Measurements from ENCODE around the gene TMEM178B. TPM values are rescaled to one million over a fixed set of nuclear protein-coding genes. Genes with fewer than 3 reads are reported as not detected.

TMEM178B gene
- total RNA-seq, 2 experiments from 2014 or later: not detected

DNA sequence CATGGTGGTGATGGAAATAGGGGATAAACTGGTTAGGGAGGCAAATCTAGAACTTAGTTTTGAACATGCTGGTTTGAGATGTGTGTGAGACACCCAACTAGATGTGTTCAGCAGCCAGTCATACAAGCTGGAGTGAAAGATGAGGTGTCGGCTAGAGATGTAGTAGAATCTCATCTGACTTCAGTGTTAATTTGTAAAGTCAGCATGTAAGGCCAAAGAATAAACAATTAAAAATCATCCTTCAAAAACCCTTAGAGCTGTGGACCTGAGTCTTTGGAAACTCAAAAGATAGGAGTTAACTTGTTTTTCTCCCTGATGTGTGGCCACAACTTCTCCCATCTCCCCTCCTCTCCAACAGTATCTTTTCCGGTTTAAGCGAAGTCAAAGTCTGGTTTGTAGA is 454.5 kb downstream of the TMEM178B start:
- ChIA-PET CTCF (no interaction called here), POLR2A (no interaction called here)
- H3K4me1 ChIP-seq (ENCODE audit: insufficient read depth, low read length): peaks cover 3% of the 10 kb centered on the region
- H3K27me3 ChIP-seq (ENCODE audit: control insufficient read depth in 1 of 2, insufficient read depth in 2 of 2, low read length in 2 of 2): peaks cover 3 to 7% of the 10 kb centered on the region in 2 experiments
- intact Hi-C loops (cut with DNase I, micrococcal nuclease): no loop called here
- H3K36me3 Mint-ChIP-seq (ENCODE audit: low read depth): no peaks in the 10 kb centered on the region
- H3K4me3 ChIP-seq (ENCODE audit: low read length): no peak overlapping the region
- H3K27me3 Mint-ChIP-seq: peaks cover 35% of the 10 kb centered on the region
- DNase-seq (no peak), ATAC-seq (ENCODE audit: poor library complexity) (no peak)
- no peaks in the 10 kb centered on the region for H3K9me3 ChIP-seq (ENCODE audit: control insufficient read depth in 1 of 2, insufficient read depth in 1 of 2, low read length in 2 of 2)
- H3K4me1 Mint-ChIP-seq (ENCODE audit: low read depth): no peaks in the 10 kb centered on the region
- H3K9me3 Mint-ChIP-seq: no peaks in the 10 kb centered on the region
- no peak overlapping the region for H3K4me3 Mint-ChIP-seq
- TF ChIP-seq, protein P1, sequence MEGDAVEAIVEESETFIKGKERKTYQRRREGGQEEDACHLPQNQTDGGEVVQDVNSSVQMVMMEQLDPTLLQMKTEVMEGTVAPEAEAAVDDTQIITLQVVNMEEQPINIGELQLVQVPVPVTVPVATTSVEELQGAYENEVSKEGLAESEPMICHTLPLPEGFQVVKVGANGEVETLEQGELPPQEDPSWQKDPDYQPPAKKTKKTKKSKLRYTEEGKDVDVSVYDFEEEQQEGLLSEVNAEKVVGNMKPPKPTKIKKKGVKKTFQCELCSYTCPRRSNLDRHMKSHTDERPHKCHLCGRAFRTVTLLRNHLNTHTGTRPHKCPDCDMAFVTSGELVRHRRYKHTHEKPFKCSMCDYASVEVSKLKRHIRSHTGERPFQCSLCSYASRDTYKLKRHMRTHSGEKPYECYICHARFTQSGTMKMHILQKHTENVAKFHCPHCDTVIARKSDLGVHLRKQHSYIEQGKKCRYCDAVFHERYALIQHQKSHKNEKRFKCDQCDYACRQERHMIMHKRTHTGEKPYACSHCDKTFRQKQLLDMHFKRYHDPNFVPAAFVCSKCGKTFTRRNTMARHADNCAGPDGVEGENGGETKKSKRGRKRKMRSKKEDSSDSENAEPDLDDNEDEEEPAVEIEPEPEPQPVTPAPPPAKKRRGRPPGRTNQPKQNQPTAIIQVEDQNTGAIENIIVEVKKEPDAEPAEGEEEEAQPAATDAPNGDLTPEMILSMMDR (IDR thresholded peaks at IDR 0.05): no peak
- H3K27ac Mint-ChIP-seq: no peak overlapping the region
- no peaks in the 10 kb centered on the region for H3K36me3 ChIP-seq (ENCODE audit: insufficient read depth, low read length)
- no peak overlapping the region for H3K27ac ChIP-seq (ENCODE audit: low read depth in 1 of 2, low read length in 2 of 2)

Other genes starting within 250 kb of the TMEM178B start
- gene BRAF, start 149.1 kb upstream of the TMEM178B start, total RNA-seq: 10 to 100 TPM; 49.9 to 57.8 TPM
- gene MRPS33, start 59.1 kb upstream of the TMEM178B start, total RNA-seq: 10 to 100 TPM; 21.7 to 24.3 TPM

All from CD4-positive, alpha-beta T cell (primary cell).